Renal pelvis (tissue), 4 donors: Measurements from ENCODE around the gene ACOT11. TPM values are rescaled to one million over a fixed set of nuclear protein-coding genes. Genes with fewer than 3 reads are reported as not detected.
"Not testable (repeated sequence)": the region's sequence is repeated elsewhere in the genome, so short reads cannot be mapped to it uniquely, and the experiment has no call there.

ENCODE experiments used
- DNase-seq: peaks from one replicate; pipeline ENCODE4 v3.0.0-alpha.2; 2013
- polyA plus RNA-seq, 3 donors: library from polyadenylated mRNA; unstranded; fragments of 120-200 nt; gene quantifications; one replicate each; pipeline ENCODE4 v1.2.1, GENCODE V29; 2013; ENCODE audit not compliant: insufficient read length in 3 of 3

Gene ACOT11
- polyA plus RNA-seq, 3 donors, result 14.2 to 20.2 (median 16.0) TPM

GRCh38 chr1:54528613-54529012 lies 19.4 kb upstream of the ACOT11 start:
- DNase-seq, result no peak

- DNase-seq, result no peak
Measured at GRCh38 chr1:54532033-54532432, 16.0 kb upstream of the ACOT11 start.

- DNase-seq, result not testable (repeated sequence)
Measured at GRCh38 chr1:54536656-54537055, 11.4 kb upstream of the ACOT11 start.

- no peak for DNase-seq
Measured at GRCh38 chr1:54537611-54538010, 10.4 kb upstream of the ACOT11 start.

GRCh38 chr1:54538538-54538937 lies 9.5 kb upstream of the ACOT11 start:
- no peak for DNase-seq

GRCh38 chr1:54540582-54541295 lies 7.3 kb upstream of the ACOT11 start:
- DNase-seq, result no peak

GRCh38 chr1:54542120-54542961 lies 5.7 kb upstream of the ACOT11 start:
- peak; percentile 64 for DNase-seq

GRCh38 chr1:54542962-54543539 lies 5.0 kb upstream of the ACOT11 start:
- no peak for DNase-seq

GRCh38 chr1:54543729-54544496 lies 4.1 kb upstream of the ACOT11 start:
- DNase-seq, result no peak

GRCh38 chr1:54545916-54546635 lies 2.0 kb upstream of the ACOT11 start:
- no peak for DNase-seq

GRCh38 chr1:54546651-54547401 lies 1.2 kb upstream of the ACOT11 start:
- DNase-seq, result no peak

- DNase-seq, result no peak
Measured at GRCh38 chr1:54548389-54549044, 489 bp downstream of the ACOT11 start.

GRCh38 chr1:54549181-54549924 lies 1.3 kb downstream of the ACOT11 start:
- no peak for DNase-seq

GRCh38 chr1:54551891-54552290 lies 3.9 kb downstream of the ACOT11 start:
- DNase-seq, result no peak

- DNase-seq, result no peak
Measured at GRCh38 chr1:54553602-54554313, 5.7 kb downstream of the ACOT11 start.

- no peak for DNase-seq
Measured at GRCh38 chr1:54556110-54556509, 8.1 kb downstream of the ACOT11 start.

GRCh38 chr1:54557671-54558355 lies 9.8 kb downstream of the ACOT11 start:
- no peak for DNase-seq

GRCh38 chr1:54558434-54559030 lies 10.5 kb downstream of the ACOT11 start:
- DNase-seq, result no peak
